Spleen (tissue), 11 donors: ENCODE data around the gene PDZK1IP1. TPM values are rescaled to one million over a fixed set of nuclear protein-coding genes. Genes with fewer than 3 reads are reported as not detected.

Experiments used
- DNase-seq: peaks from one replicate; pipeline ENCODE4 v3.0.0-alpha.2; 2020
- H3K27ac ChIP-seq, 8 donors: fragments of 200-600 bp; sonication (generic) in 7 of 8; 1 replicate in 4 of 8; 2 replicates in 4 of 8; pipeline versions ENCODE4 v1.5.0 to v1.8.0; 2016 to 2021; ENCODE audit warnings: inconsistent platforms in 4 of 8, mild to moderate bottlenecking in 4 of 8, moderate library complexity in 1 of 8
- H3K27me3 ChIP-seq, 7 donors: fragments of 200-600 bp; sonication (generic) in 6 of 7; replicated peaks in 1 of 7; 1 replicate in 4 of 7; 2 replicates in 3 of 7; pipeline versions ENCODE4 v1.5.0 to v1.8.0; 2016 to 2021; ENCODE audit warnings: inconsistent platforms in 3 of 7, mild to moderate bottlenecking in 1 of 7
- H3K36me3 ChIP-seq, 6 donors: fragments of 200-600 bp; sonication (generic) in 5 of 6; 1 replicate in 4 of 6; 2 replicates in 2 of 6; pipeline versions ENCODE4 v1.5.0 to v1.8.0; 2016 to 2021; ENCODE audit warnings: inconsistent platforms in 2 of 6
- H3K4me1 ChIP-seq, 6 donors: fragments of 200-600 bp; sonication (generic) in 5 of 6; 1 replicate in 3 of 6; 2 replicates in 3 of 6; pipeline versions ENCODE4 v1.5.0 to v1.8.0; 2016 to 2021; ENCODE audit warnings: inconsistent platforms in 3 of 6
- H3K4me3 ChIP-seq, 8 donors: fragments of 200-600 bp; sonication (generic) in 7 of 8; 1 replicate in 4 of 8; 2 replicates in 4 of 8; pipeline versions ENCODE4 v1.5.0 to v1.8.0; 2016 to 2021; ENCODE audit warnings: inconsistent platforms in 4 of 8, mild to moderate bottlenecking in 4 of 8, moderate library complexity in 2 of 8
- H3K9me3 ChIP-seq, 8 donors: fragments of 200-600 bp; sonication (generic) in 7 of 8; 1 replicate in 4 of 8; 2 replicates in 4 of 8; pipeline versions ENCODE4 v1.5.0 to v1.8.0; 2016 to 2021; ENCODE audit warnings: inconsistent platforms in 4 of 8
- CTCF ChIP-seq, 11 experiments: fragments of 200-600 bp in 7 of 11; fragments of 450-650 bp in 4 of 11; sonication (generic) in 4 of 11; IDR thresholded peaks in 8 of 11; conservative IDR thresholded peaks in 3 of 11; 1 replicate in 7 of 11; 2 replicates in 4 of 11; pipeline versions ENCODE4 v1.4.0 to v1.8.0; 2016 to 2021; ENCODE audit warnings: antibody characterized with exemption in 11 of 11, inconsistent platforms in 4 of 11, mild to moderate bottlenecking in 1 of 11
- POLR2A ChIP-seq, 3 donors: fragments of 450-650 bp; IDR thresholded peaks; one replicate each; pipeline ENCODE4 v1.5.1; 2017; ENCODE audit warnings: antibody characterized with exemption in 3 of 3, mild to moderate bottlenecking in 1 of 3
- POLR2AphosphoS5 ChIP-seq, 3 donors: sonication (generic); formaldehyde crosslinking; IDR thresholded peaks; one replicate each; pipeline ENCODE4 v1.5.1; 2017; ENCODE audit warnings: antibody characterized with exemption in 3 of 3
- WGBS, 5 donors: extraction: QIAGEN DNeasy Blood & Tissue Kit in 3 of 5; methylation state at CpG; one replicate each; pipeline versions ENCODE4 v1.1.5 to v1.1.7; 2013 to 2018; 5-methylcytosine and 5-hydroxymethylcytosine counted together
- intact Hi-C: fragments of 100-400 bp; cut with DNase I; formaldehyde crosslinking; loops from one replicate; pipeline ENCODE4 v1.15.0; 2023; ENCODE audit warnings: low total_unique reads
- polyA plus RNA-seq, 3 donors: library from polyadenylated mRNA; stranded (reverse); fragments of 200-250 nt; gene quantifications; one replicate each; pipeline ENCODE4 v1.2.1, GENCODE V29; 2013
- total RNA-seq, 7 donors: library from RNA; depleted of rRNA in 3 of 7; stranded (reverse); fragments of >200 nt in 3 of 7; fragmentation: NEBNext Ultra II Directional in 4 of 7; extraction: Animal tissue kit (Norgen Biotek cat#: 25700) in 4 of 7; gene quantifications; one replicate each; pipeline versions ENCODE4 v1.1.0 to v1.2.1, GENCODE V29; 2016 to 2021
- donor health status: healthy with polysubstance abuse.
- donor health status: DM: no; HTN: no; CAD: no; lungs with moderate emphysema.
- donor health status: DM: no; HTN: no; CAD: no.
- donor health status: Bipolar disorder and iron deficiency.
- donor health status: healthy.
- donor health status: DM: no; HTN: no; CAD: no.
- donor health status: DM: yes; HTN: yes; CAD: no.

Gene PDZK1IP1
- total and polyA plus RNA-seq, 10 donors = 0.22 to 11.0 (median 3.6) TPM

GRCh38 chr1:47137198-47137597 lies 52.6 kb downstream of the PDZK1IP1 start, which contains the start of gene CYP4A22:
Gene CYP4A22 (plus strand): TSS chr1:47137441. CDS start chr1:47137486, 45 bp downstream.
- 72 to 88% (median 83%) methylated on average over 1 to 4 of the region's 4 CpGs for WGBS, 5 donors
- no peak for TF ChIP-seq POLR2AphosphoS5 (IDR thresholded peaks at IDR 0.05)
- TF ChIP-seq POLR2A (IDR thresholded peaks at IDR 0.05) = no peak
- TF ChIP-seq CTCF (IDR thresholded peaks at IDR 0.05 in 8 of 11, conservative IDR thresholded peaks at IDR 0.05 in 3 of 11) = no peak

More at GRCh38 chr1:47137198-47137597, 52.6 kb downstream of the PDZK1IP1 start, which contains the start of gene CYP4A22:
- intact Hi-C loops = no loop called here
- H3K9me3 ChIP-seq = no peaks in the 10 kb centered on the region
- no peaks in the 10 kb centered on the region for H3K4me1 ChIP-seq
- peaks cover 0 to 8% (median 0%) of the 10 kb centered on the region in 7 donors for H3K27me3 ChIP-seq
- no peak for DNase-seq
- H3K4me3 ChIP-seq = no peak within 1 kb of the TSS
- no peak within 1 kb of the TSS for H3K27ac ChIP-seq
- H3K36me3 ChIP-seq = no peaks in the 10 kb centered on the region

Other genes with a start within 250 kb of the PDZK1IP1 start
- gene CYP4A11, start 248.6 kb downstream of the PDZK1IP1 start, total RNA-seq = not detected
- gene CYP4A11, start 248.6 kb downstream of the PDZK1IP1 start, polyA plus RNA-seq = not detected
- gene CYP4X1, start 166.4 kb downstream of the PDZK1IP1 start, total RNA-seq = 1 to 10 TPM in 1 of 7 donors, under 1 TPM in 4, not detected in 2; 0.14 to 1.7 (median 0.17) TPM
- gene CYP4X1, start 166.4 kb downstream of the PDZK1IP1 start, polyA plus RNA-seq = under 1 TPM; 0.24 to 0.48 (median 0.41) TPM
- gene CYP4Z1, start 122.8 kb downstream of the PDZK1IP1 start, total RNA-seq = not detected
- under 1 TPM in 2 of 3 donors, not detected in 1; 0.03 to 0.24 TPM for gene CYP4Z1, start 122.8 kb downstream of the PDZK1IP1 start, polyA plus RNA-seq
- under 1 TPM in 1 of 7 donors, not detected in 6; 0.43 TPM for gene CYP4A22, start 52.6 kb downstream of the PDZK1IP1 start, total RNA-seq
- gene CYP4A22, start 52.6 kb downstream of the PDZK1IP1 start, polyA plus RNA-seq = not detected
- 10 to 100 TPM; 12.9 to 24.5 (median 16.0) TPM for gene TAL1, start 42.2 kb upstream of the PDZK1IP1 start, total RNA-seq
- gene TAL1, start 42.2 kb upstream of the PDZK1IP1 start, polyA plus RNA-seq = 10 to 100 TPM in 1 of 3 donors, 1 to 10 TPM in 2; 2.9 to 12.1 (median 4.4) TPM
- gene STIL, start 124.1 kb upstream of the PDZK1IP1 start, total RNA-seq = 1 to 10 TPM; 2.0 to 8.1 (median 3.9) TPM
- gene STIL, start 124.1 kb upstream of the PDZK1IP1 start, polyA plus RNA-seq = 1 to 10 TPM in 2 of 3 donors, under 1 TPM in 1; 0.54 to 1.2 (median 1.1) TPM
- gene CMPK1, start 143.8 kb upstream of the PDZK1IP1 start, total RNA-seq = 100 to 1,000 TPM in 1 of 7 donors, 10 to 100 TPM in 6; 75.7 to 101 (median 95.2) TPM
- gene CMPK1, start 143.8 kb upstream of the PDZK1IP1 start, polyA plus RNA-seq = 10 to 100 TPM; 69.8 to 81.1 (median 73.4) TPM
- gene FOXE3, start 226.2 kb upstream of the PDZK1IP1 start, total RNA-seq = not detected
- gene FOXE3, start 226.2 kb upstream of the PDZK1IP1 start, polyA plus RNA-seq = not detected
- gene FOXD2, start 248.0 kb upstream of the PDZK1IP1 start, total RNA-seq = 1 to 10 TPM in 3 of 7 donors, under 1 TPM in 4; 0.37 to 1.7 (median 0.92) TPM
- gene FOXD2, start 248.0 kb upstream of the PDZK1IP1 start, polyA plus RNA-seq = under 1 TPM; 0.09 to 0.26 (median 0.09) TPM